Naive thymus-derived CD8-positive, alpha-beta T cell (primary cell): Measurements from ENCODE around the gene TRIP4. TPM values are rescaled to one million over a fixed set of nuclear protein-coding genes. Genes with fewer than 3 reads are reported as not detected.

Experiments
- ATAC-seq, 2 donors: fragments of 150-1000 bp; cut with Tn5 transposase in 1 of 2; sonication (Bioruptor Pico), chemical (Tn5 transposase) in 1 of 2; 1 replicate in 1 of 2; 2 replicates in 1 of 2; pipeline ENCODE4 v1.10.0; 2021; ENCODE audit warnings: mild to moderate bottlenecking in 2 of 2, moderate library complexity in 2 of 2
- POLR2A ChIA-PET: fragments of 350-600 bp; sonication (Branson Sonifier 250); formaldehyde crosslinking; loops from one replicate; lab custom pipeline; 2021; ENCODE audit warnings: antibody characterized with exemption; lab: Charles Lee
- DNase-seq, 10 donors: peaks; one replicate each; pipeline versions ENCODE4 v3.0.0 to v3.0.0-alpha.2; 2020 to 2022
- H3K27ac Mint-ChIP-seq, 10 donors: one replicate each; pipeline ENCODE4 v1.8.0; 2020 to 2022; ENCODE audit warnings: mild to moderate bottlenecking in 10 of 10, mixed read lengths in 10 of 10, moderate library complexity in 4 of 10, inconsistent platforms in 1 of 10
- H3K27me3 Mint-ChIP-seq, 5 donors: one replicate each; pipeline ENCODE4 v1.8.0; 2021 to 2022; ENCODE audit warnings: mixed read lengths in 5 of 5
- H3K36me3 Mint-ChIP-seq, 3 donors: one replicate each; pipeline ENCODE4 v1.8.0; 2020 to 2022; ENCODE audit warnings: mixed read lengths in 3 of 3, mild to moderate bottlenecking in 2 of 3, inconsistent platforms in 1 of 3
- H3K4me1 Mint-ChIP-seq, 4 donors: one replicate each; pipeline ENCODE4 v1.8.0; 2021 to 2022; ENCODE audit warnings: mixed read lengths in 4 of 4
- H3K4me3 Mint-ChIP-seq, 10 donors: one replicate each; pipeline ENCODE4 v1.8.0; 2020 to 2022; ENCODE audit warnings: mild to moderate bottlenecking in 10 of 10, mixed read lengths in 10 of 10, moderate library complexity in 6 of 10, inconsistent platforms in 1 of 10
- H3K9me3 Mint-ChIP-seq, 9 donors: one replicate each; pipeline ENCODE4 v1.8.0; 2020 to 2022; ENCODE audit warnings: mixed read lengths in 9 of 9, mild to moderate bottlenecking in 3 of 9, inconsistent platforms in 1 of 9, moderate library complexity in 1 of 9
- polyA plus RNA-seq, 3 donors: library from polyadenylated mRNA; unstranded; fragments of 300-500 nt; fragmentation: Illumina TruSeq; gene quantifications; one replicate each; pipeline ENCODE4 v1.2.3, GENCODE V29; 2021
- total RNA-seq, 8 experiments: library from RNA in 2 of 8; stranded (reverse) in 2 of 8; gene quantifications; one replicate each; pipeline ENCODE4 v1.2.3 and lab custom pipeline; 2021 to 2026

The TRIP4 gene
- total and polyA plus RNA-seq, 5 experiments from 2014 or later: 19.7 to 27.2 (median 24.3) TPM

GRCh38 chr15:64502551-64502950, 114.9 kb downstream of the TRIP4 start:
- Mint-ChIP-seq H3K9me3 (no peaks in the 10 kb centered on the region), H3K4me3 (peak overlapping the region; percentile 8 to 78 (median 65)), H3K27ac (peak overlapping the region; percentile 79 to 95 (median 86)), H3K27me3 (no peaks in the 10 kb centered on the region), H3K36me3 (peaks cover 9 to 26% (median 22%) of the 10 kb centered on the region in 3 donors), H3K4me1 (peaks cover 55 to 91% (median 86%) of the 10 kb centered on the region in 4 donors)
- DNase-seq (no peak), ATAC-seq (no peak)
- POLR2A ChIA-PET: interaction anchor here (0.6 to 1.6 kb wide), 3 partner anchors 9 to 99 kb away, joined by 3 to 11 read pairs (median 7); no protein-coding TSS in a partner anchor

- no peaks in the 10 kb centered on the region for H3K27me3 Mint-ChIP-seq
- POLR2A ChIA-PET: interaction anchor here (0.6 to 1.6 kb wide), 9 partner anchors 10 to 117 kb away, joined by 3 to 11 read pairs (median 3); no protein-coding TSS in a partner anchor
- ATAC-seq (peak; percentile 43 to 44), DNase-seq (peak in 2 of 10 donors; percentile 21 to 30)
- H3K9me3 Mint-ChIP-seq: no peaks in the 10 kb centered on the region
- peak overlapping the region; percentile 79 to 95 (median 86) for H3K27ac Mint-ChIP-seq
- peaks cover 9 to 26% (median 22%) of the 10 kb centered on the region in 3 donors for H3K36me3 Mint-ChIP-seq
- H3K4me3 Mint-ChIP-seq: peak overlapping the region; percentile 25 to 78 (median 65)
- H3K4me1 Mint-ChIP-seq: peaks cover 57 to 92% (median 89%) of the 10 kb centered on the region in 4 donors
Observed at GRCh38 chr15:64503197-64503596, 115.6 kb downstream of the TRIP4 start.

- peak in 3 of 10 donors; percentile 35 to 53 (median 49) for DNase-seq
- POLR2A ChIA-PET: interaction anchor here (0.8 to 1.6 kb wide), 9 partner anchors 10 to 116 kb away, joined by 3 to 11 read pairs (median 3); no protein-coding TSS in a partner anchor
- Mint-ChIP-seq H3K4me1 (peaks cover 54 to 90% (median 89%) of the 10 kb centered on the region in 4 donors), H3K36me3 (peaks cover 9 to 24% (median 19%) of the 10 kb centered on the region in 3 donors), H3K27ac (peak overlapping the region; percentile 79 to 95 (median 86)), H3K4me3 (peak overlapping the region; percentile 25 to 78 (median 65)), H3K27me3 (no peaks in the 10 kb centered on the region), H3K9me3 (no peaks in the 10 kb centered on the region)
- peak; percentile 59 to 70 for ATAC-seq
Observed at GRCh38 chr15:64503640-64504039, 116.0 kb downstream of the TRIP4 start.

Other genes starting within 250 kb of the TRIP4 start
- gene SNX22, start 236.1 kb upstream of the TRIP4 start, total RNA-seq: 1 to 10 TPM; 4.3 to 4.4 TPM
- under 1 TPM; 0.64 to 0.99 (median 0.76) TPM for gene SNX22, start 236.1 kb upstream of the TRIP4 start, polyA plus RNA-seq
- gene PPIB, start 224.8 kb upstream of the TRIP4 start, total RNA-seq: 100 to 1,000 TPM; 154 to 155 TPM
- 100 to 1,000 TPM; 431 to 581 (median 521) TPM for gene PPIB, start 224.8 kb upstream of the TRIP4 start, polyA plus RNA-seq
- 10 to 100 TPM; 24.9 to 25.4 TPM for gene CSNK1G1, start 31.7 kb upstream of the TRIP4 start, total RNA-seq
- gene CSNK1G1, start 31.7 kb upstream of the TRIP4 start, polyA plus RNA-seq: 10 to 100 TPM; 14.8 to 16.6 (median 16.4) TPM
- 1 to 10 TPM; 1.5 TPM for gene PCLAF, start 6.4 kb upstream of the TRIP4 start, total RNA-seq
- under 1 TPM in 2 of 3 donors, not detected in 1; 0.16 to 0.22 TPM for gene PCLAF, start 6.4 kb upstream of the TRIP4 start, polyA plus RNA-seq
- gene ZNF609, start 72.7 kb downstream of the TRIP4 start, total RNA-seq: 10 to 100 TPM; 66.1 to 68.2 TPM
- gene ZNF609, start 72.7 kb downstream of the TRIP4 start, polyA plus RNA-seq: 10 to 100 TPM; 10.2 to 23.7 (median 13.5) TPM